ENCODE data around the gene CDAN1. TPM values are rescaled to one million over a fixed set of nuclear protein-coding genes. Genes with fewer than 3 reads are reported as not detected.

Gene CDAN1
- total RNA-seq, 2 experiments from 2014 or later: 14.3 to 17.9 TPM

DNA sequence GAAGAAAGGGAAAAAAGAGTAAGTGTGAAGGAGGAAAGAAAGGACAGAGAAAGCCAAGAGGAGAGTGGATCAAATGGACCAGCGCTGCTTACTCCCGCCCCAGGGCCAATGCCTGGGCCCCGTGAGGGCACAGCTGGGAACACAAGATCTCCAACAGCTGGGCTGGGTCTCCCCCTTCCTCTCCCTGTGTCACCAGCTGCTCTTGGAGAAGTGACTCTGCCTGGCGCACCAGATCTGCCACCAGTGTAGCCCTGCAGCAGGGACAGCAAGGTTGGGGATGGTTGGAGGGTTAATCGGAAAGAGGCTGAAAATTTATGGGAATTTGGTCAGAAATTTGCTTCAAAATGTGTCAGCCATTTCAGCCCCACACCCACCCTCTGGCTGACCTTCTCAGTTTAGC lies 8.4 kb downstream of the CDAN1 start:
- no peaks in the 10 kb centered on the region for H3K4me1 Mint-ChIP-seq
- no peak overlapping the region for H3K27ac Mint-ChIP-seq
- peaks cover 8% of the 10 kb centered on the region for H3K36me3 Mint-ChIP-seq
- no peak for DNase-seq
- H3K9me3 Mint-ChIP-seq: no peaks in the 10 kb centered on the region
- no peaks in the 10 kb centered on the region for H3K27me3 Mint-ChIP-seq
- no peak overlapping the region for H3K4me3 Mint-ChIP-seq

DNA sequence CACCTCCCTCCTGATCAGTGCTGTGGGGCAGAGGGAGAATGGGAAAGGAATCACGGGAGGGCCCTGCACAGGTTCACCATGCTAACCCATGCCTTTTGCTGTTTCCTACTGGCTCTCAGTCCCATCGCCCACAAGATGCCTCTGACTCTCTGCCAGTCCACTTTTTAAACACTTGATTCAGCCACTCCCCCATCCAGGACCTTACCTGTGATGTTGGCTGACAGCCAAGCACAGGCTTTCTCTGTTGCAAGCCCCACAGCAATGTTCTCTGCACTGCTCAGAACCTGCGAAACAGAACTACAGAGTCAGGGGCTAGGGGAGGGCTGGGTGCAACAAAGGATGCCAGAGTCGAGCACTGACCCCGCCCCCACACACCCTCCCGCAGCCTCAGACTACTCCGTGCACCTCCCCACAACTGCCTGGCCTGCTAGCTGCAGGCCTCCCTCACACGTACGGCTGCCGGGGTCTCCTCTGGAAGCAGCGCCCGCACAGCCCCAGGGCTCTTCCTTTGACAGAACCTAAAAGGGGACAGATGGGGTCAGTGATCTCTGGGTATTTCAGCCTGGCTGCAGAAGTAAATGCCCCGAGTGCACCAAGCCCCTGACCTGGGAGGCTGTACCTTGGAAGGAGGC lies 9.1 kb downstream of the CDAN1 start:
- H3K4me1 Mint-ChIP-seq: no peaks in the 10 kb centered on the region
- H3K36me3 Mint-ChIP-seq: peaks cover 7% of the 10 kb centered on the region
- no peaks in the 10 kb centered on the region for H3K27me3 Mint-ChIP-seq
- no peak for DNase-seq
- no peaks in the 10 kb centered on the region for H3K9me3 Mint-ChIP-seq
- no peak overlapping the region for H3K4me3 Mint-ChIP-seq
- no peak overlapping the region for H3K27ac Mint-ChIP-seq

DNA sequence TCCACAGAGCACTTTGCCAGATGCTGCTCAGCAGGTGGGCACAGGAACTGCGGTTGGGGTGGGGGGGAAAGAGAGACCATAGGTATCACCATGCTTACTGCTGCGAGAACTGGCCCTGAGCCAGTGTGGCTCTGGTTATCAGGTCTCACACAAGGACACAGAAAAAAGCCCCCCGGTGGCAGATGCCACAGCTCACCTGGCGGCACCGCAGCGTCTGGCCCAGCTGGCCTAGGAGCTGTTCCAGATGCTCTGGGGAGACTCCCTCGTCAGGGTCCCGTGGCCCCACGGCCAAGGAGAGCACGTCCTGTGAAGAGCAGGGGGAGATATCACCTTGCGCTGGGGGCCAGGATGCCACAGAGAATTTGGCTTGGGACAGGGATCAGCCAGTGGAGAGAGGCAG lies 10.8 kb downstream of the CDAN1 start:
- Mint-ChIP-seq H3K4me1 (no peaks in the 10 kb centered on the region), H3K27me3 (no peaks in the 10 kb centered on the region), H3K9me3 (no peaks in the 10 kb centered on the region), H3K27ac (no peak overlapping the region), H3K4me3 (no peak overlapping the region), H3K36me3 (peaks cover 3% of the 10 kb centered on the region)
- no peak for DNase-seq

DNA sequence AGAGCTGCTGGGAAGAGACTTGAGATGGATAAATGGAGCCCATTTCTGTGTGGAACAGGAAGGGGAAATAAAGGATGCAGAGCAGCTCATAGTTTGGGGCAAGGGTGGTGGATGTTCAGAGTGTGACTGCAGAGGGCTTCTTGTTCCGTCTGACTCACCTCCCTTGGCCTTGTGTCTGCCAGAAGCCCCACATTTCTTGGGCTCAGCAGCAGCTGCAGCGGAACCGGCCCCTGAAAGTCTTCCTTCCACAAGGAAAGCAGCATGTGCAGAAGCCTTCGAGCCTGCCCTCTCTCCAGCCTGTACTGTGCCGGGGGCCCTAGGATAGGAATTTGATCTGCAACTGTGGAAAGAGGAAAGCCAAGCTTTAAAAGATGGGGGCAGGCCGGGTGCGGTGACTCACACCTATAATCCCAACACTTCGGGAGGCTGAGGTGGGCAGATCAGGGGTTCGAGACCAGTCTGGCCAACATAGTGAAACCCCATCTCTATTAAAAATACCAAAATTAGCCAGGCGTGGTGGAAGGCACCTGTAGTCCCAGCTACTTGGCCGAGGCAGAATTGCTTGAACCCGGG lies 11.5 kb downstream of the CDAN1 start:
- H3K36me3 Mint-ChIP-seq: peaks cover 4% of the 10 kb centered on the region
- no peak for DNase-seq
- H3K27me3 Mint-ChIP-seq: no peaks in the 10 kb centered on the region
- H3K4me3 Mint-ChIP-seq: no peak overlapping the region
- no peaks in the 10 kb centered on the region for H3K4me1 Mint-ChIP-seq
- H3K27ac Mint-ChIP-seq: peak overlapping the region; percentile 9
- no peaks in the 10 kb centered on the region for H3K9me3 Mint-ChIP-seq

DNA sequence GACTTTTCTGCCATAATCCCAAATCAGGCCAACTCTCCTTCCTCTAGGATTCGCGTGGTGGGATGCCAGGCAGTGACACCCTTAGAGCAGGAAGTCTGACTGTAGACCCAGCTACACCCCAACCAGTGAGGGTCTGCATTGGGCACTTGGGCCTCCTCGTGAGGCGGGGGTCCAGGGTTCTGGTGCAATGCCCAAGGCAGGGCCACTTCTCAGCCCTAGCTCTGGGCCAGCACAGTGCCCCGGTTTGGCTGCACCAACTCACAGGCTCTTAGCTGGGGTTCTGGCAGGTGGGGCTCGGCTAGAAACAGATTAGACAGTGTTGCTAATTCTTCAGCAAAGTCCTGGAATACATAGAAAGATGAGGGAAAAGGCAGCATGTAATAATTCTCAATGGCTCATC lies 12.7 kb downstream of the CDAN1 start:
- no peak for DNase-seq
- no peaks in the 10 kb centered on the region for H3K4me1 Mint-ChIP-seq
- H3K27ac Mint-ChIP-seq: no peak overlapping the region
- H3K27me3 Mint-ChIP-seq: no peaks in the 10 kb centered on the region
- peaks cover 5% of the 10 kb centered on the region for H3K36me3 Mint-ChIP-seq
- H3K4me3 Mint-ChIP-seq: no peak overlapping the region
- no peaks in the 10 kb centered on the region for H3K9me3 Mint-ChIP-seq

DNA sequence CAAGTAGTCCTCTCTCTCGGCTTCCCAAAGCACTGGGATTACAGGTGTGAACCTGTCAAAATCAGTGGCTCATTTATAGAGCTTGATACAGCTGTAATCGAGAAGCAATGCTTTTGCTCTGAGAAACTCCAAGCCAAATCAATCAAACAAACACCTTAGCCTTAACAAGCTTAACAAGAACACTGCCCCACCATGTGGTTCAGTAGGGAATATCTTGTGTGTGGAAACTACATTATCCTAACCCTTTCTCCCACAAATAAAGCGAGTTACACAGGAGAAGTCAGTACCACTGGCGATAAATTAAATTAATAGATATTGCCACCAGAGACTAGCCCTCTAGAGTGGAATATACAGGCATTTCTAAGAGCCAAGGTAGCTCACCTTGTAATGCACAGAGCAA lies 13.9 kb downstream of the CDAN1 start:
- Mint-ChIP-seq H3K27ac (no peak overlapping the region), H3K9me3 (no peaks in the 10 kb centered on the region), H3K36me3 (peaks cover 5% of the 10 kb centered on the region), H3K4me1 (no peaks in the 10 kb centered on the region), H3K27me3 (no peaks in the 10 kb centered on the region), H3K4me3 (no peak overlapping the region)
- DNase-seq: no peak

DNA sequence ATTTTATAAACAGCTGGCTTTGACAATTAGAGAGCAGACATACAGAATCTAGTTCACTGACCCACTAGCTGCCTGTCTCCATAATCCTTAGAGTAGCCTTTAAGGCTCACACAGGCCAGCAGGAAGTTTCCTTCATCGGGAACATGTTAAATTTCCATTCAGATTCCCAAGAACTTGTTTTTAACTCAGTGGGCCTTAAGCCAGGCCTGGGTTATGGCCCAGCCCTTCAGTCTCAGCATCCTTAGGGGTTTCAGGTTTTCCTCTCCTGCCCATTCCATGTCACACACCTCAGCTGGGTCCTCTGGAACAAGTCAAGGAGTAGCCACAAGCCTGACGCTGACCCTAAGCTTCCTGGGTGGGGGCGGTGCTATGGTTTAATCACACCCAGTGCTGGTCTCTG lies 15.0 kb downstream of the CDAN1 start:
- Mint-ChIP-seq H3K36me3 (peaks cover 5% of the 10 kb centered on the region), H3K27ac (no peak overlapping the region), H3K4me3 (no peak overlapping the region), H3K9me3 (no peaks in the 10 kb centered on the region), H3K27me3 (no peaks in the 10 kb centered on the region), H3K4me1 (no peaks in the 10 kb centered on the region)
- DNase-seq: no peak

DNA sequence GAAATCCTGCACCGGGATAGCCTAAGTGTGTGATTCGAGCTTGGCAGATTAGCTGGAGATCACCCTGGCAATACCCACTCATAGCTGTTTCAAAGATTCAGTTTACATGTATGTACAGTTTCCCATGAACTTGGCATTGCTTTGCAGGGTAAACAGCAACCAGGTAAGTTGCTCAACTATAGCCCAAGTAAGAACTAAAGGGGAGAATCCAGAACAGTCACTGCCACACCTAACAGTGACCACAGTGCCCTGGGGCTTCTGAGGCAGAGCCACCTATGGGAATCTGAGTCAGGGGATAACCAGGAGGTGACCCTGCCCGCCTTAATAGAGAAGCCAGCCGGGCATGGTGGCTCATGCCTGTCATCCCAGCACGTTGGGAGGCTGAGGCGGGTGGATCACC lies 15.9 kb downstream of the CDAN1 start:
- Mint-ChIP-seq H3K9me3 (no peaks in the 10 kb centered on the region), H3K27me3 (no peaks in the 10 kb centered on the region), H3K36me3 (peaks cover 5% of the 10 kb centered on the region), H3K4me3 (no peak overlapping the region), H3K4me1 (no peaks in the 10 kb centered on the region), H3K27ac (no peak overlapping the region)
- DNase-seq: no peak

DNA sequence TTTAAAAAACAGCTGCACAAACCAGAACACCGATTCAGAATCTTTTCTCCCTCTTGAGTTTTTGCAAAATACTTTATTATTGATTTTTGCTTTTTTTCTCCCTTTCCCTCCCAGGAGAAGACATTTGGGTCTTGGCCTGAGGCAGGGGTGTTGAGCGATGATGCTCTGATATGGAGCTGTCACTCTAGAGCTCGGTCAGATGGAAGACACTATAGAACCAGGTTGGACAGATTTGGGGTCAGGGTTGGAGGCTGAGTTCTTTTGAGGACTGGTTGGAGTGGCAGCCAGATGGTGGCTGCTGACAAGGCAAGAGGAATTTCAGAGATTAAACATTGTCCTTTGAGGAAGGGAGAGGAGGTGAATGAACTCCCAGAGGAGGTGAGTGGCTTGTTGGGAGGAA lies 16.9 kb downstream of the CDAN1 start:
- peak overlapping the region; percentile 40 for H3K27ac Mint-ChIP-seq
- DNase-seq: no peak
- H3K4me3 Mint-ChIP-seq: no peak overlapping the region
- H3K4me1 Mint-ChIP-seq: no peaks in the 10 kb centered on the region
- no peaks in the 10 kb centered on the region for H3K27me3 Mint-ChIP-seq
- H3K36me3 Mint-ChIP-seq: peaks cover 2% of the 10 kb centered on the region
- no peaks in the 10 kb centered on the region for H3K9me3 Mint-ChIP-seq

DNA sequence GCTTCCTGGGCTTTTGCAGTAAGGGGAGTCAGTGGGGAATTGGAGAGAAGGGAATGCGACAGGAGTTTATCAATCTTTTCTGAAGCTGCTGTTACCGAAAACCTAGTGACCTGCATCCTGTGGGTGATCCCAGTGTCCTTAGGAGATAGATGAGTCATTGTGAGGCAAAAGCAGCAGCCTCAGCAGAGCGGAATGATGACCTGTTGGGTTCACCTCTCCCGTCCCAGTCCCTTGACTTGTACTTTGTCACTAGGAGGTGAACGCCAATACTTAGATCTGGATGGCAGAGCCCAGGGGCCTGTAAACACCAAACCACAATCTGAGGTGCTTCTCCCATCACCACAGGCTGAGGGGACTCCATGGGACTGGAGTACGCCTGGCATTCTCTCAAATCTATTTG lies 17.9 kb downstream of the CDAN1 start:
- no peaks in the 10 kb centered on the region for H3K9me3 Mint-ChIP-seq
- H3K36me3 Mint-ChIP-seq: peaks cover 2% of the 10 kb centered on the region
- no peak overlapping the region for H3K27ac Mint-ChIP-seq

DNA sequence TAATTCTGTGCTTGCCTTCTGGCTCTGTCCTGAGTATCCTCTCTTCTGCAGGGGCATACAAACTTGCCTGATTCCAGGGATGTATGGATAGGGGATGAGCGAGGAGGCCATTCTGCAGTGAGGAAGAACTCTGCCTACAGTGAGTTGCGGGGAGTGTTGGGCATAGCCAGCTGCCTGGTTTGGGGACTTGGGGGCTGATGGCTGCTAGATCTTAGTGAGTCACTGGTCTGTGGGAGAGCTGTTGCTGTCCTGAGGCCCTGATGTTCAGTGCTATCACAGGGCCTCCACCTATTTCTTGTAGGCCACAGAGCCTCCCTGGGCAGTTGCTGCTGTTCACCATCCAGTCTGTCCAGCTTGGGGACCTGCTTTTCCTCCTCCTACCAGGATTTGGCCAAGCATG lies 20.3 kb downstream of the CDAN1 start:
- Mint-ChIP-seq H3K9me3 (no peaks in the 10 kb centered on the region), H3K27ac (no peak overlapping the region), H3K36me3 (peaks cover 2% of the 10 kb centered on the region), H3K27me3 (no peaks in the 10 kb centered on the region), H3K4me1 (no peaks in the 10 kb centered on the region), H3K4me3 (no peak overlapping the region)
- no peak for DNase-seq

More for the DNA sequence above, 17.9 kb downstream of the CDAN1 start:
- no peak for DNase-seq
- Mint-ChIP-seq H3K4me1 (no peaks in the 10 kb centered on the region), H3K4me3 (no peak overlapping the region), H3K27me3 (no peaks in the 10 kb centered on the region)

DNA sequence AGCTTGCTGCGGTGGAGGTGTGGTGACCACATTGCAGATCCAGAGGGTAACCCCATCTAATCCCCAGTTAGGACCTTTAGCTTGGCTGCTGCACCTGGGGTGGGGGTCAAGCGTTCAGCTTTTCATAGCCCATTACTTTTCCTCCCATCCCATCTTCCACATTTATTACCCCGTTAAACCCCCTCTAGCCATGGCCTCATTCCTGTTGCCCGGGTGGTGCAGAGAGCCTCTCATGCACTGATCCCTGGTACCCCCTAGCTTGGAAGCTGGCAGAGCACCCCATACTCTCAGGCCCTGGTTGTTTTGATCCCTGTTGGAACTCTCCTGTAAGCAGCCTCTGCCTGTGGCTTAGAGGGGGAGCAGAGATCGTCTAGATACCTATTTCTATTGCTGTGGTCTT lies 20.8 kb downstream of the CDAN1 start:
- peaks cover 2% of the 10 kb centered on the region for H3K36me3 Mint-ChIP-seq
- H3K4me3 Mint-ChIP-seq: no peak overlapping the region
- no peaks in the 10 kb centered on the region for H3K9me3 Mint-ChIP-seq
- H3K27me3 Mint-ChIP-seq: no peaks in the 10 kb centered on the region
- DNase-seq: no peak
- H3K27ac Mint-ChIP-seq: no peak overlapping the region
- H3K4me1 Mint-ChIP-seq: no peaks in the 10 kb centered on the region

DNA sequence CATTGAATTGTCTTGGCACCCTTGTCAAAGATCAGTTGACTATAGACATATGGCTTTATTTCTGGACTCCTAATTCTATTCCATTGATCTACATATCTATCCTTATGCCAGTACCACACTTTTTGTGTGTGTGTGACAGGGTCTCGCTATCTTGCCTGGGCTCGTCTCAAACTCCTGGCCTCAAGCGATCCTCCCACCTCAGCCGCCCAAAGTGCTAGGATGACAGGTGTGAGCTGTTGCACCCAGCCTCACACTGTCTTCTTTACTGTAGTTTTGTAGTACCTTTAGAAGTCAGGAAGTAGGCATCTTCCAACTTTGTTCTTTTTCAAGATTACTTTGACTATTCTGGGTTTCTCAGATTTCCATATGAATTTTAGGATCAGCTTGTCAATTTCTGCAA lies 24.3 kb downstream of the CDAN1 start:
- no peaks in the 10 kb centered on the region for H3K27me3 Mint-ChIP-seq
- DNase-seq: no peak
- no peak overlapping the region for H3K4me3 Mint-ChIP-seq
- no peaks in the 10 kb centered on the region for H3K36me3 Mint-ChIP-seq
- H3K27ac Mint-ChIP-seq: no peak overlapping the region
- peaks cover 3% of the 10 kb centered on the region for H3K4me1 Mint-ChIP-seq
- H3K9me3 Mint-ChIP-seq: no peaks in the 10 kb centered on the region

DNA sequence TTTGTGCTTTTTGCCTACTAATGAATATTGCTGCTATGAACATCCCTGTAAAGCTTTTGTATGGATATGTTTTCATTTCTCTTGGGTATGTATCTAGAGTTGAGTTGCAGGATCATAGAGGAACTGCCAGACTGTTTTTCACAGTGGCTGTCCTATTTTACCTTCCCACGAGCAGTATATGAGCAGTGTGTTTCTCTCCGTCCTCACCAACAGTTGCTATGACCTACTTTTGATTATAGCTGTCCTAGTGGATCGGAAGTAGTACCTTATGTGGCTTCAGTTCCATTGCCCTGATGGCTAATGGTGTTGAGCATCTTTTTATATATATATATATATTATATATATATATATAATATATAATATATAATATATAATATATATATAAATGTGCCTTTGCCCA lies 25.2 kb downstream of the CDAN1 start:
- H3K36me3 Mint-ChIP-seq: no peaks in the 10 kb centered on the region
- no peak for DNase-seq
- H3K27me3 Mint-ChIP-seq: no peaks in the 10 kb centered on the region
- H3K4me3 Mint-ChIP-seq: no peak overlapping the region
- H3K4me1 Mint-ChIP-seq: peaks cover 3% of the 10 kb centered on the region
- H3K9me3 Mint-ChIP-seq: no peaks in the 10 kb centered on the region
- no peak overlapping the region for H3K27ac Mint-ChIP-seq

DNA sequence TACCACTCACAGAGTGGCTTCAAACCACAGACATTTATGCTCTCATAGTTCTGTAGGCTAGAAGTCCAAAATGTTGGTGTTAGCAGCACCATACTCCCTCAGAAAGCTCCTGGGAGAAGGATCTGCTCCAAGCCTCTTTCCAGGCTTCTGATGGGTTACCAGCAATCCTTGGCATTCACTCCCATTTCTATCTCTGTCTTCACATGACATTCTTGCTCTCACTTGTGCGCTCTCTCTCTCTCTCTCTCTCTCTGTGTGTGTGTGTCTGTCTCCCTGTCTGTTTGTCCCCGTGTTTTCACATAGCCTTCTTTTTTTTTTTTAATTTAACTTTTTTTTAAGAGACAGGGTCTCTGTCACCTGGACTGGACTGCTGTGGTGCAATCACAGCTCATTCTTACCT lies 26.3 kb downstream of the CDAN1 start:
- Mint-ChIP-seq H3K27ac (no peak overlapping the region), H3K4me3 (no peak overlapping the region), H3K4me1 (peaks cover 3% of the 10 kb centered on the region), H3K27me3 (no peaks in the 10 kb centered on the region), H3K9me3 (no peaks in the 10 kb centered on the region), H3K36me3 (no peaks in the 10 kb centered on the region)
- no peak for DNase-seq

DNA sequence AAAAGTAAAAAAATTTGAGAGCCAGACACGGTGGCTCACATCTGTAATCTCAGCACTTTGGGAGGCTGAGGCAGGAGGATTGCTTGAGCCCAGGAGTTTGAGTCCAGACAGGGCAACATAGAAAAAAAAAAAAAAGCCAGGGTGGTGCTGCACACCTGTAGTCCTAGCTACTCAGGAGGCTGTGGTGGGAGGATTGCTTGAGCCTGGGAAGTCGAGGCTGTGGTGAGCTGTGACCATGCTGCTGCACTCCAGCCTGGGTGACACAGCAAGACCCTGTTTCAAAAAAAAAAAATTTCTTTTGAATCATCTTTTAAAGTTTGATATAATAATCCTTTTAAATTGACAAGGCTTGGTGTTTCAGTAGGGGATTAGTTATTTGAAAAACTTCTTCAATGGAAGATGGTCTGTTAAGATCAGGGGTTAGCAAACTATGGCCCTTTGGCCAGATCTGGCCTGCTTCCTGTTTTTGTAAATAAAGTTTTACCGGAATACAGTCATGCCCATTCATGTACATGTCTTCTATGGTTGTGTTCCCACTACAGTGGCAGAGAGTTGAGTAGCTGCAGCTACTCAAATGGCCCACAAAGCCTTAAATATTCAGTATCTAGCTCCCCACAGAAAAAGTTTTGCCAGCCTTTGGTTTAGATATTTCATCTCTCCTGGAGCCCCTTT lies 28.9 kb downstream of the CDAN1 start:
- no peak for DNase-seq
- H3K36me3 Mint-ChIP-seq: no peaks in the 10 kb centered on the region
- no peak overlapping the region for H3K4me3 Mint-ChIP-seq
- H3K9me3 Mint-ChIP-seq: no peaks in the 10 kb centered on the region
- H3K4me1 Mint-ChIP-seq: peaks cover 3% of the 10 kb centered on the region
- no peak overlapping the region for H3K27ac Mint-ChIP-seq
- H3K27me3 Mint-ChIP-seq: no peaks in the 10 kb centered on the region
